HL-60/S4 (cell line): ENCODE data around the gene GPSM3.
"Not testable (repeated sequence)": the region's sequence is repeated elsewhere in the genome, so short reads cannot be mapped to it uniquely, and the experiment has no call there.

ENCODE experiments used
- in situ Hi-C: fragments of 300-500 bp; cut with MboI; formaldehyde crosslinking; loops from 2 replicates; pipeline ENCODE4 v1.14.3; 2022; ENCODE audit warnings: low sequenced_read_pairs

GPSM3 gene, protein sequence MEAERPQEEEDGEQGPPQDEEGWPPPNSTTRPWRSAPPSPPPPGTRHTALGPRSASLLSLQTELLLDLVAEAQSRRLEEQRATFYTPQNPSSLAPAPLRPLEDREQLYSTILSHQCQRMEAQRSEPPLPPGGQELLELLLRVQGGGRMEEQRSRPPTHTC

DNA sequence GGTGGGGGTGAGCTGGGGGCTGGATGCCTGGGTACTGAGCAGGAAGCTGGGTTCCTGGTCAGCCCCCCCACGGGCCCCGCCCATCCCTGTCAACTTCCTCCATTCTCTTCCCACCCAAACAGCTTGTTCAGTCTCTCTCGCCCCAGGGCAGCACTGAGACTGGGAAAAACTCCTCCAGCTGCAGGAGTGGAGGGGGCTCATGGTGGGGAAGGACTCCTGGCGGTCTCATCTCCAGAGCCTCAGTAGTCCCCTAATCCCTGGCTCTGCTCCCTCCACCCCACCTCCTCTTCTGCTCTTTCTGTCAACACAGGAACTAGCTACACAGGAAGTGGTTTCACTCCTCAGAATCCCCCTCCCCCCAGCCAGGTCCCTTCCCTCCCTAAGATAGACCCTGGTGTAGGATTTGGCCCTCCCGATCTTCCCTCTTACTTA, at the start of gene GPSM3:
TSS of gene GPSM3 (minus strand) at position 36 of the 432 bp plus-strand sequence. CDS start 130 bp downstream, outside the sequence.
- in situ Hi-C loops, result no loop called here

DNA sequence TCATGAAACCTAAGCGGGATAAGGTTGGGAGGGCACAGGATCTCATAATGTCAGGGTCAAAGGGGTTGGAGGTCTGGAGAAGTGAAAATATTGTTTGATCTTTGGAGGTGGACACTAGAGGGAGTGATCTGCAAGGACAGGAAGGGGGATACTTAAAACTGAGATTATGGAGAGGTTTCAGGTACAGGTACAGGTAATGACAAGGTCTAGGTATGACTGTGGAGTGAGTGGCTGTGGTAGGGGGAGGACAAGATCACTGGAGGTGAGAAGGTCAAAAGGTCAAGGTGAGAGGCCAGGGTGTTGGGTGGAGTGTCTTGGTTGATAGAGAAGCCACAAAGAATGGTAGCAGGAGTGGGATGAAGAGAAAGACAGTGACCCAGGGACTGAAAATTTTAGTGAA, 48.2 kb upstream of the GPSM3 start:
- in situ Hi-C loops, result no loop called here

DNA sequence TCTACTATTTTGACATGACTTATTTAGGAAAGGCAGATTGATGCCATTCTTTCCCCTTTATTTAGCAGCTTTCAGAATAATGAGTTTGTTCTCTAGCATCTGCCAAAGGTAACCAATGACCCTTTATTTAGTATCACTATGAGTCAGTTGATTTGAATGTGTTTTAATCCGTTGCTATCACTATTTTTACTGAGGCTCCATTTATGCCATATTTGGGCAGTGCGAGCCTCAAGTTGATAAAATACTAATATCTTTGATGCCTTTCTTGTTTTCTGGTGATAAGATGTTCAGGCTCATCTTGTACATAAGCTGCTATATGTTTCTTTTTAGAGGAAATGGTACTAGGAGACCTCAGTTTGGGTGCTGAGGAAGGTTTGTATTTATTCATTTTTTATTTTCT, 47.0 kb upstream of the GPSM3 start:
- in situ Hi-C loops, result no loop called here

DNA sequence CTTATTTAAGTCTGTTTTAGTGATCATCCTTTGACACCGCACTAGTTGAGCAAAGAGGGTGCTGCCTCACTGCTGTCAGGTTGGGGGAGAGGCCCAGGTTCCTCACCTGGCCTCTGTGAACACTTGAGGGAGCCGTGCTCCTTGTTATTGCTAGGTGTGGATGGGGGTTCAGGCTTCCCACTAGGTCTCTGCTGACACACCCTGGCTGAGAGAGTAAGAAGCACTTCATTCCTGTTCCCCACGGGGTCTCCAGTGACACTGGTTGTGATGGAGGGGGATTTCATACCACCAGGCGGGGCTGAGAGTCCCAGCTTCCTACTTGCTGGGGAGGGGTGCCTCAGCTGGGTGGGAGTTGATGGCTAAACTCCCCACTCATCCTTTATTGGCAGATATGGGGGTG, 42.5 kb upstream of the GPSM3 start:
- in situ Hi-C loops, result no loop called here

DNA sequence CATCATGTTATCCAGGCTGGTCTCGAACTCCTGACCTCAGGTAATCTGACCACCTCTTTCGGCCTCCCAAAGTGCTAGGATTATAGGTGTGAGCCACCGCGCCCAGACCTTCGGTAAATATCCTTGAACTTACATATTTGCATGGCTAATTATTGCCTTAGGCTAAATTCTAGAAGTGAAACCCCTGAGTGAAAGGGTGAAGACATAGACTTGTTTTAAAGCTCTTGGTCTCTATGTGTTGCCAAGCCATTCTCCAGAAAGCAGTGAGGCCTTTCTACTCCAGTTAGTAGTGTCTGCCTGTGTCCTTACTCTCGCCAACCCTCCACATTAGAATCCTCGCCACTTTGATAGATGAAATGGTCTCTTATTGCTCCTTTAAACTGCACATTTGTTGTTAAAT, 34.0 kb upstream of the GPSM3 start:
- in situ Hi-C loops, result no loop called here

DNA sequence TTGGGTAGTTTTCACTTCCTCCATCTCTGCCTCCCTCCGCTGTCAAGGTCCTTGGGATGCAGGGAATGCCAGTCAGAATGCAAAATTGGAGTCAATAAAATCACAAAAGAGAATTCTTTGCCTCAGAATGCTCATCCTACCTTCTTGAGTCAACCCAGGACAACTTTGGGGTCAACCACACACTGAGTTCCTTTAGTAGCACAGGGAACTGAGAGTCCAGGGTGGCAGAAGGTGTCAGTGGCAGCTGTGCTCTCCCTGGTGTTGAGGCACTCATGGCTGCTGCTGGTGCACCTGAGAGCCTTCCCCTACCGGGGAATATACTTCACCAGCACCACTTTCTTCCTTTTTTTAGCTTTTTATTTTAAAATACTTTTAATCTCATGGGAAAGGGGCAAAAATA, 32.3 kb upstream of the GPSM3 start:
- in situ Hi-C loops, result no loop called here

DNA sequence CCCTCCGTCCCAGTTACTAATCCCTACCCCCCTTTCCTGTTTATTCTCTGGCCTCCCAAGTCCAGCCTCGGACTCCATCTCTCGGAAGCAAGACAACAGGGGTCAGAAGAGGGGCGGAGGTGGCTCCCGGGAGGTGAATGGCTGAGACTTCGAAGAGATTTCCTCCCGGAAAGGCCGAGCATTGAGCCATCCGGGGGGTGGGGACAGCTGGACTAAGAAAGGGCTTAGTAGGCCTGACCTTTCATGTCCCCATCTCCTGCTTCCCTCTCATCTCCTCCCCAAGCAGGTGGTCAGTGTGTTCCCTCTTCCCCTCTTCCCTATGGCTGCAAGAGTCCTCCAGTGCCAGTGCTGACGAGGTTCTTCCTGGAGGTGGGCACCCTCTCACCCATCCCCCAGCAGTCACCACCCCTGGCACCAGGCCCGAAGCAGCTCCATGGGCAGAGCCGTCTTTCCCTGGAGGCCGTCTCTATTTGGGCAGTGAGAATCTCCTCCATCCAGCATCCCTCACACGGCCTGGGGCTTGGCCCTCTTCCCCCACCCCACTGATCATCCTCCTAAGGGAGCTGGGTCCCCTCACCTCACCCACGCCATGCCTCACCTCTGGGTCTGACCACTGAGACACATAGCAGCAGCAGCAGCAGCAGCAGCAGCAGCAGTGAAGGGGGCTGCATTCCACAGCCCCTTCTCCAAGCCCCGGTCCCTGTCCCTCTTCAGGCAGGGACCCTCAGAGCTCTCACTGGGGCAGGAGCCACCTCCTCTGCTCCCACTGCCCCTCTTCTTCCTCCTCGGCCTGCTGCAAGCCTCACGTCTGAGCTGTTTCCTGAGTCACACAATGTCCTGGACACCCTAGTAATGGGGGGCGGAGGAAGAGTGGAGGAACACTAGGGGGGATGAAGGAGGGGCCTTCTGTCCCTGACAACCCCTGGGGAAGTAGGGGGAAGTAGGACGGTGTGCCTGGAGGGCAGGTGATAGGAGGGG, 31.1 kb upstream of the GPSM3 start, which contains the start of gene NOTCH4:
TSS of gene NOTCH4 (minus strand) at position 810 of the 978 bp plus-strand sequence. CDS start at position 671, 139 bp downstream.
- in situ Hi-C loops, result no loop called here

DNA sequence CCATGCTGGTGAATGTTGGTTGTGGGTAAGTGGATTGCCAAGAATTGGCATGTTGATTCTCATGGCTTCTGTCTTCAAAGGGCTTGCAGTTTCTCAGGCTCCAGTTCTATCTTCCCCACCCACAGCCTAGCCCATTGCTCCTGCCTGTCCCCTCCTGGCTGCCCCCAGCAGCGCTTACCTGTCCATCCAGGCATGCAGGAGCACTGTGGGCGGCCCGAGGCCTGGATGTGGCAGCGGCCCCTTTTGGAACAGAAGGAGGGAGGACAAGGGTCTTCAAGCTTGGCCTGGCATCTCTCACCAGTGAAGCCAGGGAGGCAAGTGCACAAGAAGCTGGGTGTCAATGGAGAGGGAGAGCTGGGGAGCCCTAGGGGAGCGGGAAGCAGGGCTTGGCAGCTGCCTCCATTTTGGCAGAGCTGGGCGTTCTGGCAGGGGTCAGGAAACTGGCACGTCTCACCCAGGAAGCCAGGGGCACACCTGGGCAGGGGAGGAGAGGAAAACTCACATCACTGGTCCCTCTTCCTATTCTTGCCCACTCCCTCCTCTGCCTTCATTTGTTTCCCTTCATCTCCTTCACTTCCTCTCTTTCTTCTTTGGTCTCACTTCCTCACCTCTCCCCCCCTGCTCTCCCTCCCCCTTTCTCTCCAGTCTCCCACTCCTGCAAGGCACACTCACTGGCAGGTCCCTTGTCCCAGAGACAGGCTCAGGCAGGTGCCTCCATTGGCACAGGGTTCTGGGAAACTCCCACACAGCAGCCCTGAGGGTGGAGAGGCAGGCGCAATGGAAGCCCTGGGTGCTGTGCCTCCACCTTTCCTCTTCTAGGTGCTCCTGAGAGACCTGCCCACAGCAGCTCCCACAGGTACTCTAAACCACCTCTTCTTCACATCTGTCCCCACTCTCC, 30.1 kb upstream of the GPSM3 start:
- in situ Hi-C loops, result no loop called here

DNA sequence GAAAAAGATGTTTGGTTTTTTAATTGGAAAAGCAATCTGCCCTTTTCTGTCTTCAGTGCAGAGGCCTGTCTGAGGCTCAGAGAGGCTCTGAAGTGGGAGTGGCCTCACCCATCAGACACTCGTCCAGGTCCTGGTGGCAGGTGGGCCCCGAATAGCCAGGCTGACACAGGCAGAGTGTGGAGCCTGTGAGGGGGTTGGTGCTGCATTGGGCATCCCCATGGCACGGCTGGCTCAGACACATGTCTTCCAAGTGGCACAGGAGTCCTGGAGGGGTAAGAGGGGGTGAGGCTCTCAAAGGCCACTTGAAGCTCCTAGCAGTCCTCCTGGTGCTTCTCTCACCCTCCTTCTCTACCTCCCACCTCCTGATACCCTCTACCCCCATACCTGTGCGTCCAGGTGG, 27.6 kb upstream of the GPSM3 start:
- in situ Hi-C loops, result no loop called here

DNA sequence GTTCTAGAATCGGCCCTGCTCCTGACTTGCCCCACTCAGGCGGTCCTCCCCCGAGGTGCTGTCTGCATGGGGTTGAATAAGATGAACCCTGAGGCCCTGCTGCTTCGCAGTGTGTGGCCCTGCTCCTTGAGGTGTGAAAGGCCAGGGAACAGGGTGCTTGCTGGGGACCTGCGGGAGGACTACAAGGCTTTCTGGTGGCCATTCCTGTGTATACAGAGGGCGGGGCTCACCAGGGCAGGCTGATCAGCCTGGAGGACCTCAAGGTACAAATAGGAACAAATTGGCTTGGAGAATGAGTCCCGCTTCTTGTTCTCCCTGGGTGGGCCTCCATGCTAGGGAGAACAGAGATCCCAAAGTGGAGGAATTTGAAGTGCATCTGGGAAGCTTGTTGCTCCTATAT, 25.7 kb upstream of the GPSM3 start:
- in situ Hi-C loops, result no loop called here

DNA sequence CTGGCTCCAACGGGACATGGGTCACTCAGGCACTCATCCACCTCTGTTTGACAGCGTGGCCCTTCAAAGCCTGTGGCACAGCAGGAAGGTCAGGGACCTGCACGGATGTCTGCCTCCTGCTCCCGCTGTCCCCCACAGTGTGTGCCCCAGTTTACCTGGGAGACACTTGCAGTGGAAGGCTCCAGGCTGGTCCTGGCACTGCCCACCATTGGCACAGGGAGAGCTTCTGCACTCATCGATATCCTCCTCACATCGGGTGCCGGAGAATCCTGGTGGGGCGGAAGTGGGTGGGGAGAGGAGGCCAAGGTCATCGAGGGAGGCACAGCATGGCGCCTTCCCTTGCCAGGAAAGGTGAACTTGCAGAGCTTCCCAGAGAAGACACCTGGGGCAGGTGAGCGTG, 24.6 kb upstream of the GPSM3 start:
- in situ Hi-C loops, result no loop called here

DNA sequence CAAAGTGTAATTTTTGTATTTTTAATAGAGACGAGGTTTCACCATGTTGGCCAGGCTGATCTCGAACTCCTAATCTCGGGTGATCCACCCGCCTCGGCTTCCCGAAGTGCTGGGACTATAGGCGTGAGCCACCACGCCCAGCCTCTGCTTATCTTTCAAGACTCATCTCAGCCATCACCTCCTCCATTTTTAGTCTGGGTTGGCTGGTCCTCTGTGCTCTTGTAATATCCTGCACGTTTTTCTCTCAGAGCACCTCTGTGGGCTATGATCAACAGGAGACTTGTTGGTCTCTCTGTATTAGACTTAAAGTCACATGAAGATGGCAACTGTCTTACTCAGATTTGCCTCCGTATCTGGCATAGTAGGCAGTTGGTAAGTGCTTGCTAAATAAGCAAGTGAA, 23.8 kb upstream of the GPSM3 start:
- in situ Hi-C loops, result no loop called here

DNA sequence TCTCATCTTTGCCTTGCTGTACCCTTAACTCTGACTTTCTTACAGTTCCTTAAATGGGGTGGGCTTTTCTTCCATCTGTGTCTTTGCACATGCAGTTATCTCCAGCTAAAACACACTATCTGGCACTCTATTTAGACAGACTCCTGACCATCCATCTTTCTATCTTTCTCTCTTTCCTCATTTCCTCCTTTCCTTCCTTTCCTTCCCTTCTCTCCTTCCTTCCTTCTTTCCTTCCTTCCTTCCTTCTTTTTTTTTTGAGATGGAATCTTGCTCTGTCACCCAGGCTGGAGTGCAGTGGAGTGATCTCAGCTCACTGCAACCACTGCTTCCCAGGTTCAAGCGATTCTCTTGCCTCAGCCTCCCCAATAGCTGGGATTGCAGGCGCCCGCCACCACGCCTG, 23.2 kb upstream of the GPSM3 start:
- in situ Hi-C loops, result no loop called here

DNA sequence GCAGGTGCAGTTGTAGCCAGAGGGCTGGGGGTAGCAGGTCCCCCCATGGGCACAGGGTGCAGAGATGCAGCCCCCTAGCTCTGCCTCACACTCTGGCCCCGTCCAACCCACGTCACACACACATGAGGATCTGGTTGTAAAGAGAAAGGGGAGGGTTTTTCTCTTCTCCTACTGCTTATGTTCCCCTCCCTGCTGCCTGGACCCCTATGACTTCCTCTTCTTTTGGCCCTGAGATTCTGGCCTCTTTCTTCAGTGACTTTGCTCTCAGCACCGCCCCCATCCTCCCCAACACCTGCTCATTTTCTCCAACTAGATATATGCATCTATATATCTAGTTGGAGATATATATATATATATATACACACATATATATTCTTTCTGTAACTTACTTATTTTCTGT, 21.7 kb upstream of the GPSM3 start:
- in situ Hi-C loops, result no loop called here

DNA sequence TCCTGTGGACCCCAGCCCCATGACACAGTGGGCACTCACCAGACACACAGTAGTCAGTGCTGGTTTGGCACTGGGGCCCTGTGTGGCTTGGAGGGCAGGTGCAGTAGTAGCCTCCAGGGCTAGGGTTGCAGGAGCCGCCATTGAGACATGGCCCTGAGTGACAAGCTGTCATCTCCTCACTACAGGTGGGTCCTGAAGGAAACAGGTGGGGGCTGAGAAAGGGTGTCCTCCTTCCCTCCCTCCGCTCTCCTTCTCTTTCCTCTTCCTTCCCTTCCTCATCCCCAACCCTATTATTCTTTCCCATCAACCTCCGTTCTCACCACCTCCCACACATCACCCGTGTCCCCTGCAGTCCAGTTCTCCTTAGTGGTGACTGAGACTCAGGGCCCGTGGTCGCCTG, 21.2 kb upstream of the GPSM3 start:
- in situ Hi-C loops, result no loop called here

DNA sequence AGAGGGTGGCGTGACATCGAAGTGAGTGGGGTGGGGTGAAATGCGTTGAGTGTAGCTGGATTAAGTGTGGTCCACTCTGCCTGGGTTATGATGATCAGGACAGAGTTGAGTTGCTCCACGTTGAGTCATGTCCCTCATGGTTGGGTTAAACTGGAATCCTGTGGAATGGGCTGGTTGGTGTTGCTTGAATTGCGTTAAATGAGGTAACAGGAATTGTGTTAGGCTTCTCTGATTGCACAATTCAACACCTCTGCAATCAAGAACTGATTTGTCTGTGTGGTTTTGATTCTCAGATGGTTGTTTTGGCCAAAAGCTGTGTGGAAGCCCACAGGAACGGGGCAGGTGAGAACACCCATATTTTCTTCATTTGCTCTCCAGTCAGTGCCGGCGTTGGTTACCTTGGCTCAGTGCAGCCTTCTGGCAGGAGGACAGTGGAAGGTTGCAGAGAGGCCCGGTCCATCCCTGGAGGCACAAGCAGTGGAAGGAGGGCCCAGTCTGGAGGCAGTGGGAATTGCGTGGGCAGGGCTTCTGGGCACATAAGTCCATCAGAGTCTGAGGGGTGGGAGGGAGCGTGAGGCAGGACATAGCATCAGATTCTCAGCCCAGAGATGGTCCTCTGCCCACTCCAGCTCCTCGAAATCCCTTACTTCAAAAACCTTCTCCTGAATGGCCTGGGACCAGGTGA, 19.8 kb upstream of the GPSM3 start:
- in situ Hi-C loops, result no loop called here

DNA sequence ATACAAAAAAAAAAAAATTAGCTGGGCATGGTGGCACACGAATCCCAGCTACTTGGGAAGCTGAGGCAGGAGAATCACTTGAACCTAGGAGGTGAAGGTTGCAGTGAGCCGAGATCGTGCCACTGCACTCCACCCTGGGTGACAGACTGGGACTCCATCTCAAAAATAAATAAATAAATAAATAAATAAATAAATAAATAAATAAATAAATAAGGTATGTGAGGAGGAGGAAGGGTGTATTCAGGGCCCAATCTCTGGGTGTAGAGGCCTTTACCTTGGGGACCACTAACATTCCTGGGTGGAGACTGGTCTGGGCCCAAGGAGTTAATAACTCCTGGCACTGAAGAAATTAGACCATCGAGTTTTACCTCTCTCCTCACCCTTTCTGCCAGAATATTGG, 19.0 kb upstream of the GPSM3 start:
- in situ Hi-C loops, result not testable (repeated sequence)

DNA sequence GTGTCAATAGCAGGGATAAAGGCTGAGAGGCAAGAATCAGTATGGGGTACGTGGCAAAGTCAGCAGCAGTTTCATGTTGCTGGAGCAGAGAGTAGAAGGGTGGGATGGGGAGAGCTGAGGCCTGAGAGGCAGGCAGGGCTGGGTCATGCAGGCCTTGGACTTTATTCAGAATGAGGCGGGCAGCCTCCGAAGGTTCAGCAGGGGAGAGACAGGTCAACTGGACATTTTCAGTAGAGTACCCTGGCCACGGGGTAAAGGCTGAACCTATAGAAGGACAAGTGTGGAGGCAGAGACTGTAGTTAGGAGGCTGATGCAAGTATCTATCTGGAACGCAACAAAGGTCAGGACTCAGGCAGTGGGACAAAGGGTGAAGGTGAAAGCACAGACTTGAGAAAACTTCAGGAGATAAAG, 17.8 kb upstream of the GPSM3 start:
- in situ Hi-C loops, result no loop called here

DNA sequence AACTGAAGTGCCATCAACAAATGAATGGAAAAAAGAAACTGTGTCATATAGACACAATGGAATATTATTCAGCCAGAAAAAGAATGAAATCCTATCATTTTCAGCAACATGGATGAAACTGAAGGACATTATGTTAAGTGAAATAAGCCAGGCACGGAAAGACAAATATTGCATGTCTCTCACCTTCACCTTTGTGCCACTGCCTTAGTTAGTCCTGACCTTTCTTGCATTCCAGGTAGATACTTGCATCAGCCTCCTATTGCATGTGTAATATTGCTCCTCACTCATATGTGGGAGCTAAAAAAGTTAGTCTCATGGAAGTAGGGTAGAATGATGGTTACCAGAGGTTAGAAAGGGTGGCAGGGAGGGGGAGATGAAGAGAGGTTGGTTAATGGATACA, 16.6 kb upstream of the GPSM3 start:
- in situ Hi-C loops, result no loop called here

DNA sequence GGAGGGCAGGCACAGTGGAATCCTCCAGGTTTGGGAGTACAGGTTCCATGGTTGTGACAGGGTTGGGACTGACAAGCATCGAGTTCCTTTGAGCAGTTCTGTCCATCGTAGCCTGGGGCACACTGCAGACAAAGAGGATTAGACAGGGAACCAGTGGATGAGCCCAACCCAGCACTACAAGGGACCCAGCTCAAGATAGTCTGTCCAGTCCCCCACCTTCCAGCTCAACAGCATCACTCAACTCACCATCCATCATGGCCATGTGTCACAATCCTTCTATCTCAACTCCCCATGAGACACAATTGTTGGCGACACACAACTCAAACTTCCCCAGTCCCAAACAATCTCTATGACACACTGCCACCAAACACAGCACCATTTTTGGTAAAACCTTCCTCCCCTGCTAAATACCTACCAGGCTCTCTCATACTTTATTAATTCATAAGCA, 11.8 kb upstream of the GPSM3 start:
- in situ Hi-C loops, result no loop called here
